A549 (cell line): ENCODE data around the gene ZNF532. TPM values are rescaled to one million over a fixed set of nuclear protein-coding genes. Genes with fewer than 3 reads are reported as not detected.
A peak's percentile ranks its signal among the peaks of the same experiment; 100 is the strongest.
"Not testable (repeated sequence)": the region's sequence is repeated elsewhere in the genome, so short reads cannot be mapped to it uniquely, and the experiment has no call there.

Experiments
- ATAC-seq, 2 experiments: fragments of 200-7000 bp in 1 of 2; fragments of >200 bp in 1 of 2; cut with Nextera tagmentation in 1 of 2; cut with Tn5 transposase in 1 of 2; 3 replicates each; pipeline versions ENCODE4 v1.8.0 to v1.9.1; 2018 to 2020; ENCODE audit warnings: mild to moderate bottlenecking in 1 of 2, moderate library complexity in 1 of 2
- CTCF ChIA-PET: fragments of 300-600 bp; sonication (Branson Sonifier 250); formaldehyde crosslinking; extraction: SDS; loops from one replicate; lab custom pipeline; 2021; ENCODE audit warnings: antibody characterized with exemption, inconsistent platforms; lab: Yijun Ruan, JAX
- POLR2A ChIA-PET: fragments of 350-600 bp; formaldehyde crosslinking; extraction: SDS; loops from one replicate; lab custom pipeline; 2021; ENCODE audit warnings: antibody characterized with exemption, inconsistent platforms; lab: Yijun Ruan, JAX
- DNase-seq, 2 experiments: peaks; one replicate each; pipeline versions ENCODE4 v3.0.0 to v3.0.0-alpha.2; 2011 to 2016; ENCODE audit warnings: low read depth in 1 of 2, low spot score in 1 of 2
- FAIRE-seq: peaks from 2 replicates; lab custom pipeline; 2011; peaks lifted over from hg19 to GRCh38; lab: Jason Lieb, UNC
- H3K27ac ChIP-seq, 2 experiments: fragments of >200 bp; sonication (Bioruptor Twin); formaldehyde crosslinking; 3 replicates each; pipeline ENCODE4 v1.5.1; 2016 to 2017
- H3K4me1 ChIP-seq: fragments of >200 bp; sonication (Bioruptor Twin); formaldehyde crosslinking; 3 replicates; pipeline ENCODE4 v1.6.1; 2016
- H3K4me2 ChIP-seq: fragments of >200 bp; sonication (Bioruptor Twin); formaldehyde crosslinking; 3 replicates; pipeline ENCODE4 v1.6.1; 2016
- H3K4me3 ChIP-seq: fragments of >200 bp; sonication (Bioruptor Twin); formaldehyde crosslinking; 3 replicates; pipeline ENCODE4 v1.5.1; 2016
- H3K9me3 ChIP-seq: fragments of >200 bp; sonication (Bioruptor Twin); formaldehyde crosslinking; 3 replicates; pipeline ENCODE4 v1.6.1; 2016
- CBX8 ChIP-seq: fragments of 200-600 bp; sonication (generic); IDR thresholded peaks from 2 replicates; pipeline ENCODE4 v1.6.1; 2016
- EHMT2 ChIP-seq: fragments of 200-600 bp; sonication (generic); IDR thresholded peaks from 2 replicates; pipeline ENCODE4 v1.6.1; 2016; ENCODE audit warnings: antibody characterized with exemption, low read depth, mild to moderate bottlenecking, moderate library complexity
- EP300 ChIP-seq, 2 experiments: fragments of >200 bp; sonication (Bioruptor Twin); formaldehyde crosslinking; IDR thresholded peaks; 2 replicates in 1 of 2; 3 replicates in 1 of 2; pipeline ENCODE4 v1.6.1; 2016 to 2017
- FOXS1 ChIP-seq: fragments of 250-450 bp; sonication (Bioruptor Pico); IDR thresholded peaks from 2 replicates; pipeline ENCODE4 v1.5.0; 2020; ENCODE audit warnings: mild to moderate bottlenecking, moderate library complexity
- HDAC2 ChIP-seq: fragments of 200-600 bp; sonication (generic); IDR thresholded peaks from 2 replicates; pipeline ENCODE4 v1.6.1; 2016
- JUNB ChIP-seq: fragments of >200 bp; sonication (Bioruptor Twin); formaldehyde crosslinking; IDR thresholded peaks from 2 replicates; pipeline ENCODE4 v1.6.1; 2016
- KDM5A ChIP-seq: fragments of 200-600 bp; sonication (generic); IDR thresholded peaks from 2 replicates; pipeline ENCODE4 v1.6.1; 2016; ENCODE audit warnings: antibody characterized with exemption, mild to moderate bottlenecking
- NFE2L2 ChIP-seq: fragments of 150-350 bp; conservative IDR thresholded peaks from 2 replicates; pipeline ENCODE4 v1.6.1; 2014; ENCODE audit warnings: low read length
- POLR2AphosphoS2 ChIP-seq: conservative IDR thresholded peaks from 2 replicates; pipeline ENCODE4 v1.6.1; 2012; ENCODE audit warnings: low read length, improper control_type of control experiment, inconsistent platforms
- RARB ChIP-seq: fragments of 250-450 bp; sonication (Bioruptor Pico); IDR thresholded peaks from 2 replicates; pipeline ENCODE4 v1.8.0; 2021; ENCODE audit warnings: mild to moderate bottlenecking, moderate library complexity
- ZC3H11A ChIP-seq: fragments of 450-650 bp; IDR thresholded peaks from 2 replicates; pipeline ENCODE4 v1.6.1; 2014; ENCODE audit warnings: antibody characterized with exemption, mild to moderate bottlenecking
- ZNF302 ChIP-seq: fragments of 250-450 bp; sonication (Bioruptor Pico); IDR thresholded peaks from 2 replicates; pipeline ENCODE4 v1.9.0; 2021; ENCODE audit warnings: inconsistent platforms, mild to moderate bottlenecking, moderate library complexity
- ZSCAN20 ChIP-seq: fragments of 250-450 bp; sonication (Bioruptor Pico); IDR thresholded peaks from 2 replicates; pipeline ENCODE4 v1.8.0; 2022; ENCODE audit warnings: mild to moderate bottlenecking, moderate library complexity
- WGBS: methylation state at CpG from one replicate; pipeline ENCODE4 v1.1.6; 2017; ENCODE audit errors: missing lambda C conversion rate; 5-methylcytosine and 5-hydroxymethylcytosine counted together
- polyA plus RNA-seq, 4 experiments: library from polyadenylated mRNA; depleted of rRNA in 3 of 4; stranded (reverse); fragments of >200 nt; fragmentation: RNase III in 1 of 4; extraction: RNeasy Plus Mini Kit Qiagen cat#74134 plus additional on column Dnase treatment in 1 of 4; gene quantifications; 2 replicates in 3 of 4; 3 replicates in 1 of 4; pipeline ENCODE4 v1.2.3, GENCODE V29; 2011 to 2017
- TF ChIP-seq, protein P1 (sequence below): fragments of 200-600 bp; sonication (generic); IDR thresholded peaks from 2 replicates; pipeline ENCODE4 v1.6.1; 2016; ENCODE audit warnings: antibody characterized with exemption, mild to moderate bottlenecking, moderate library complexity
- TF ChIP-seq, protein P2 (sequence below): IDR thresholded peaks from 2 replicates; pipeline ENCODE4 v1.6.1; 2012
- TF ChIP-seq, protein P3 (sequence below): fragments of 250-450 bp; sonication (Bioruptor Pico); IDR thresholded peaks from 2 replicates; pipeline ENCODE4 v1.5.0; 2020; ENCODE audit warnings: low read depth, mild to moderate bottlenecking, moderate library complexity
- TF ChIP-seq, protein P4 (sequence below): fragments of >200 bp; sonication (Bioruptor Twin); formaldehyde crosslinking; IDR thresholded peaks from 3 replicates; pipeline ENCODE4 v1.6.1; 2016
- TF ChIP-seq, protein P5 (sequence below): fragments of 250-450 bp; sonication (Bioruptor Pico); IDR thresholded peaks from 2 replicates; pipeline ENCODE4 v1.5.0; 2021; ENCODE audit warnings: mild to moderate bottlenecking, moderate library complexity, borderline replicate concordance

ZNF532 gene
- polyA plus RNA-seq, 2 of the 4 experiments (the other 2 are of a cell fraction), result 26.8 to 64.6 TPM

DNA sequence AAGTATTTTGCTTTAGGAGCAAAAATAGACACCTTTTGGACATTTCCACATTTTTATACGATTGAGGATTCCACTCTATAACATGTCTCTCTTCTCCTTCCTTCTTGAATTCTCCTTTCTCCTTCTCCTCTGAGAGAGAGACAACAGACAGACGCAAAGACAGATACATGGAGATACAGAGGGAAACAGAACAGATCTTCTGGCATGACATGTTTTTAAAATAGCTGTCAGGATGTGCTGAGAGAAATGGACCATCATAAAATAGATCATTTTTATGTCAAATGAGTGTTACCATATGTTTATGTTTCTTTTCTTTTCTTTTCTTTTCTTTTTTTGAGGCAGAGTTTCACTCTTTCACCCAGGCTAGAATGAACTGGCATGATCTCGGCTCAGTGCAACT is 44.4 kb upstream of the ZNF532 start (continued):
- TF ChIP-seq, protein P1, sequence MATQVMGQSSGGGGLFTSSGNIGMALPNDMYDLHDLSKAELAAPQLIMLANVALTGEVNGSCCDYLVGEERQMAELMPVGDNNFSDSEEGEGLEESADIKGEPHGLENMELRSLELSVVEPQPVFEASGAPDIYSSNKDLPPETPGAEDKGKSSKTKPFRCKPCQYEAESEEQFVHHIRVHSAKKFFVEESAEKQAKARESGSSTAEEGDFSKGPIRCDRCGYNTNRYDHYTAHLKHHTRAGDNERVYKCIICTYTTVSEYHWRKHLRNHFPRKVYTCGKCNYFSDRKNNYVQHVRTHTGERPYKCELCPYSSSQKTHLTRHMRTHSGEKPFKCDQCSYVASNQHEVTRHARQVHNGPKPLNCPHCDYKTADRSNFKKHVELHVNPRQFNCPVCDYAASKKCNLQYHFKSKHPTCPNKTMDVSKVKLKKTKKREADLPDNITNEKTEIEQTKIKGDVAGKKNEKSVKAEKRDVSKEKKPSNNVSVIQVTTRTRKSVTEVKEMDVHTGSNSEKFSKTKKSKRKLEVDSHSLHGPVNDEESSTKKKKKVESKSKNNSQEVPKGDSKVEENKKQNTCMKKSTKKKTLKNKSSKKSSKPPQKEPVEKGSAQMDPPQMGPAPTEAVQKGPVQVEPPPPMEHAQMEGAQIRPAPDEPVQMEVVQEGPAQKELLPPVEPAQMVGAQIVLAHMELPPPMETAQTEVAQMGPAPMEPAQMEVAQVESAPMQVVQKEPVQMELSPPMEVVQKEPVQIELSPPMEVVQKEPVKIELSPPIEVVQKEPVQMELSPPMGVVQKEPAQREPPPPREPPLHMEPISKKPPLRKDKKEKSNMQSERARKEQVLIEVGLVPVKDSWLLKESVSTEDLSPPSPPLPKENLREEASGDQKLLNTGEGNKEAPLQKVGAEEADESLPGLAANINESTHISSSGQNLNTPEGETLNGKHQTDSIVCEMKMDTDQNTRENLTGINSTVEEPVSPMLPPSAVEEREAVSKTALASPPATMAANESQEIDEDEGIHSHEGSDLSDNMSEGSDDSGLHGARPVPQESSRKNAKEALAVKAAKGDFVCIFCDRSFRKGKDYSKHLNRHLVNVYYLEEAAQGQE, result no peak
- TF ChIP-seq KDM5A (no peak), ZC3H11A (no peak), JUNB (no peak)
- TF ChIP-seq, protein P2, sequence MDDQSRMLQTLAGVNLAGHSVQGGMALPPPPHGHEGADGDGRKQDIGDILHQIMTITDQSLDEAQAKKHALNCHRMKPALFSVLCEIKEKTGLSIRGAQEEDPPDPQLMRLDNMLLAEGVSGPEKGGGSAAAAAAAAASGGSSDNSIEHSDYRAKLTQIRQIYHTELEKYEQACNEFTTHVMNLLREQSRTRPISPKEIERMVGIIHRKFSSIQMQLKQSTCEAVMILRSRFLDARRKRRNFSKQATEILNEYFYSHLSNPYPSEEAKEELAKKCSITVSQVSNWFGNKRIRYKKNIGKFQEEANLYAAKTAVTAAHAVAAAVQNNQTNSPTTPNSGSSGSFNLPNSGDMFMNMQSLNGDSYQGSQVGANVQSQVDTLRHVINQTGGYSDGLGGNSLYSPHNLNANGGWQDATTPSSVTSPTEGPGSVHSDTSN, result no peak
- TF ChIP-seq, protein P3, sequence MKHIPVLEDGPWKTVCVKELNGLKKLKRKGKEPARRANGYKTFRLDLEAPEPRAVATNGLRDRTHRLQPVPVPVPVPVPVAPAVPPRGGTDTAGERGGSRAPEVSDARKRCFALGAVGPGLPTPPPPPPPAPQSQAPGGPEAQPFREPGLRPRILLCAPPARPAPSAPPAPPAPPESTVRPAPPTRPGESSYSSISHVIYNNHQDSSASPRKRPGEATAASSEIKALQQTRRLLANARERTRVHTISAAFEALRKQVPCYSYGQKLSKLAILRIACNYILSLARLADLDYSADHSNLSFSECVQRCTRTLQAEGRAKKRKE (CRISPR knock-in tag), result no peak

DNA sequence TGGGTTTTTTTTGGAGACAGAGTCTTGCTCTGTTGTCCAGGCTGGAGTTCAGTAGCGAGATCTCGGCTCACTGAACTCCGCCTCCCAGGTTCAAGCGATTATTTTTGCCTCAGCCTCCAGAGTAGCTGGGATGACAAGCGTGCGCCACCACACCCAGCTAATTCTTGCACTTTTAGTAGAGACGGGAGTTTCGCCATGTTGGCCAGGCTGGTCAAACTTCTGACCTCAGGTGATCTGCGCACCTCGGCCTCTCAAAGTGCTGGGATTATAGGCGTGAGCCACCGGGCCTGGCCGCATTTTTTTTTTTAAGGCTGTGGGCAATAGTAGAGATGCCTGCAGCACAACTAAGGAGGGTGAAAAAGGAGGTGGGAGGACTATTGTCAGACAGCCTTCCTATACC is 41.7 kb upstream of the ZNF532 start:
- no peak overlapping the region for H3K4me2 ChIP-seq
- H3K9me3 ChIP-seq, result no peaks in the 10 kb centered on the region
- FAIRE-seq (no peak), DNase-seq (no peak), ATAC-seq (no peak)
- 0 out of 6 replicates have a peak overlapping the region, but pooled peaks of 1 of the 2 experiments have one; percentile 6 for H3K27ac ChIP-seq
- 91% methylated on average over 13 of the region's 13 CpGs for WGBS
- no peak for TF ChIP-seq FOXS1
- H3K4me3 ChIP-seq, result no peak overlapping the region
- ChIA-PET CTCF (interaction anchor here (0.7 kb wide), 1 partner anchor 126 kb away, joined by 5 read pairs; no protein-coding TSS in a partner anchor), POLR2A (no interaction called here)
- peaks cover 5% of the 10 kb centered on the region; the same call in 1 of the 3 replicates for H3K4me1 ChIP-seq

DNA sequence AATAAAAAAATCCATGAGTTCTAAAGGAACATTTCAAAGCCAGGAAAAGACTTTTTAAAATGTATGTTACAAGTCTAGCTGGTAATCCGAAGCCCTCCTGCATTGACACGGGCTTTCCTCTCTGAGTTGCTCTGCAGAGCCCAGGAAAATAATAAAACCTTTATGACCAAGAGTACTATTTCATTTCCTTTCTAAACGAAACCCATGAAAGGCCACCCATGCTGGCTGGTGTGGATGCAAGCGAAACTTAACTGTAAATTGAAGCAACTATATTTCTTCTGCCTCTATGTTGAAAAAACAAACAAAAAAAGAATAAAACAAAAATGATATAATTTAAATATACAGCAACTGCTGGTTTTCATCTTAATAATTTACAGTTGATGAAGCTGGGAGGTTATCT is 41.3 kb upstream of the ZNF532 start:
- DNase-seq, result no peak
- POLR2A ChIA-PET, result no interaction called here
- WGBS, result 80% methylated on average over 4 of the region's 4 CpGs
- TF ChIP-seq FOXS1 (no peak), HDAC2 (no peak), ZNF302 (no peak), RARB (no peak), KDM5A (no peak), EP300 (IDR thresholded peaks at IDR 0.05) (no peak), NFE2L2 (no peak), EHMT2 (no peak), ZSCAN20 (no peak), CBX8 (no peak), POLR2AphosphoS2 (no peak)
- TF ChIP-seq, protein P4, sequence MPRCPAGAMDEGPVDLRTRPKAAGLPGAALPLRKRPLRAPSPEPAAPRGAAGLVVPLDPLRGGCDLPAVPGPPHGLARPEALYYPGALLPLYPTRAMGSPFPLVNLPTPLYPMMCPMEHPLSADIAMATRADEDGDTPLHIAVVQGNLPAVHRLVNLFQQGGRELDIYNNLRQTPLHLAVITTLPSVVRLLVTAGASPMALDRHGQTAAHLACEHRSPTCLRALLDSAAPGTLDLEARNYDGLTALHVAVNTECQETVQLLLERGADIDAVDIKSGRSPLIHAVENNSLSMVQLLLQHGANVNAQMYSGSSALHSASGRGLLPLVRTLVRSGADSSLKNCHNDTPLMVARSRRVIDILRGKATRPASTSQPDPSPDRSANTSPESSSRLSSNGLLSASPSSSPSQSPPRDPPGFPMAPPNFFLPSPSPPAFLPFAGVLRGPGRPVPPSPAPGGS, result no peak
- TF ChIP-seq, protein P5, sequence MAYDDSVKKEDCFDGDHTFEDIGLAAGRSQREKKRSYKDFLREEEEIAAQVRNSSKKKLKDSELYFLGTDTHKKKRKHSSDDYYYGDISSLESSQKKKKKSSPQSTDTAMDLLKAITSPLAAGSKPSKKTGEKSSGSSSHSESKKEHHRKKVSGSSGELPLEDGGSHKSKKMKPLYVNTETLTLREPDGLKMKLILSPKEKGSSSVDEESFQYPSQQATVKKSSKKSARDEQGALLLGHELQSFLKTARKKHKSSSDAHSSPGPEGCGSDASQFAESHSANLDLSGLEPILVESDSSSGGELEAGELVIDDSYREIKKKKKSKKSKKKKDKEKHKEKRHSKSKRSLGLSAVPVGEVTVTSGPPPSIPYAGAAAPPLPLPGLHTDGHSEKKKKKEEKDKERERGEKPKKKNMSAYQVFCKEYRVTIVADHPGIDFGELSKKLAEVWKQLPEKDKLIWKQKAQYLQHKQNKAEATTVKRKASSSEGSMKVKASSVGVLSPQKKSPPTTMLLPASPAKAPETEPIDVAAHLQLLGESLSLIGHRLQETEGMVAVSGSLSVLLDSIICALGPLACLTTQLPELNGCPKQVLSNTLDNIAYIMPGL (CRISPR knock-in tag), result no peak
- TF ChIP-seq, protein P1, result no peak
- TF ChIP-seq, all 56 proteins: peak for 0
- ATAC-seq (no peak), FAIRE-seq (no peak)
- H3K4me2 ChIP-seq, result no peak overlapping the region
- CTCF ChIA-PET, result no interaction called here
- no peaks in the 10 kb centered on the region for H3K9me3 ChIP-seq
- no peak overlapping the region for H3K27ac ChIP-seq
- no peak overlapping the region for H3K4me3 ChIP-seq
- H3K4me1 ChIP-seq, result peaks cover 5% of the 10 kb centered on the region; the same call in 1 of the 3 replicates

DNA sequence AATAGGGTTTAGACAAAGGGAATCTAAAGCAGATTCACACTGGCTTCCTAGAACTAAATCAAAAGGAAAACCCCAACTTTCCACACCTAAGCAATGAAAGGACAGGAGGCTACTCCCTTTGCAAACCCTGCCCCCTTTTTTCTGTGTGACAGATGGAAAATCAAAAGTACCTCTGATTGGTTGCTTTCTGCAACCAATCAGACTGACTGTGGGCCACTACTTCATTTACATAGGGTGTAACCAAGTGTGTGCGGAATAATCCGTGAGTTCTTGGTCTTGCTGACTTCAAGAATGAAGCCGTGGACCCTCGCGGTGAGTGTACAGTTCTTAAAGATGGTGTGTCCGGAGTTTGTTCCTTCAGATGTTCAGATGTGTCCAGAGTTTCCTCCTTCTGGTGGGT is 37.8 kb upstream of the ZNF532 start:
- DNase-seq, H3K4me3 ChIP-seq, H3K4me1 ChIP-seq, ATAC-seq, FAIRE-seq, H3K4me2 ChIP-seq, H3K27ac ChIP-seq, POLR2A ChIA-PET, CTCF ChIA-PET, H3K9me3 ChIP-seq: not testable (repeated sequence)
- WGBS, result 86% methylated on average over 6 of the region's 6 CpGs
